GM10266 (cell line): ENCODE measurements around the gene ABLIM2.

ENCODE experiments used
- DNase-seq: peaks from one replicate; pipeline ENCODE4 v3.0.0; 2012; ENCODE audit errors: extremely low spot score
- TF ChIP-seq, protein P1 (sequence below): IDR thresholded peaks from 2 replicates; pipeline ENCODE4 v1.5.1; 2012; ENCODE audit warnings: mild to moderate bottlenecking, low read depth; ENCODE audit not compliant: control insufficient read depth, insufficient read depth; ENCODE audit errors: missing control alignments

The ABLIM2 gene

DNA sequence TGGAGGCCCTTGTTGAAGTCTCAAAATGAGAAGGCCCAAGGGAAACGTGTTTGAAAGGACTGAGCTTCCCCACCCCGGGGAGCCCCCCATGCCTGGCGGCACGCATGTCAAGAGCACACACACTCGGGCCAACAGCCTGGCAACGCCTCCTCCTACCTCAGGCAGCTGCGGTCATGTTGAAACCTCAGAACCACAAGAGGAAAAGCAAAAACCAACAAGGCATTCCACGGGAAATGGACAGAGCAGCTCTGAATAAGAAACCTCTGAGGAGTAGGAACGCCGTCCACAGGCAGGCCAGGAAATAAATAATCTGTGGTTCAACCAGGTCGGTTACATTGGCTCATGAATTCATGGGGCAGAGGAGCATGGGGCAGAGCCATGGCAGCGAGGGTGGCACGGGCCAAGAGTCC is 123.2 kb downstream of the ABLIM2 start:
- DNase-seq, result no peak
- TF ChIP-seq, protein P1, sequence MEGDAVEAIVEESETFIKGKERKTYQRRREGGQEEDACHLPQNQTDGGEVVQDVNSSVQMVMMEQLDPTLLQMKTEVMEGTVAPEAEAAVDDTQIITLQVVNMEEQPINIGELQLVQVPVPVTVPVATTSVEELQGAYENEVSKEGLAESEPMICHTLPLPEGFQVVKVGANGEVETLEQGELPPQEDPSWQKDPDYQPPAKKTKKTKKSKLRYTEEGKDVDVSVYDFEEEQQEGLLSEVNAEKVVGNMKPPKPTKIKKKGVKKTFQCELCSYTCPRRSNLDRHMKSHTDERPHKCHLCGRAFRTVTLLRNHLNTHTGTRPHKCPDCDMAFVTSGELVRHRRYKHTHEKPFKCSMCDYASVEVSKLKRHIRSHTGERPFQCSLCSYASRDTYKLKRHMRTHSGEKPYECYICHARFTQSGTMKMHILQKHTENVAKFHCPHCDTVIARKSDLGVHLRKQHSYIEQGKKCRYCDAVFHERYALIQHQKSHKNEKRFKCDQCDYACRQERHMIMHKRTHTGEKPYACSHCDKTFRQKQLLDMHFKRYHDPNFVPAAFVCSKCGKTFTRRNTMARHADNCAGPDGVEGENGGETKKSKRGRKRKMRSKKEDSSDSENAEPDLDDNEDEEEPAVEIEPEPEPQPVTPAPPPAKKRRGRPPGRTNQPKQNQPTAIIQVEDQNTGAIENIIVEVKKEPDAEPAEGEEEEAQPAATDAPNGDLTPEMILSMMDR, result no peak

GRCh38 chr4:8033829-8034528 is 124.6 kb downstream of the ABLIM2 start:
- TF ChIP-seq, protein P1, result no peak
- DNase-seq, result no peak

GRCh38 chr4:8033067-8033755 is 125.4 kb downstream of the ABLIM2 start:
- DNase-seq, result no peak
- TF ChIP-seq, protein P1, result no peak

- no peak for DNase-seq
- TF ChIP-seq, protein P1, result no peak
These were observed 126.2 kb downstream of the ABLIM2 start for GRCh38 chr4:8032381-8032780.

DNA sequence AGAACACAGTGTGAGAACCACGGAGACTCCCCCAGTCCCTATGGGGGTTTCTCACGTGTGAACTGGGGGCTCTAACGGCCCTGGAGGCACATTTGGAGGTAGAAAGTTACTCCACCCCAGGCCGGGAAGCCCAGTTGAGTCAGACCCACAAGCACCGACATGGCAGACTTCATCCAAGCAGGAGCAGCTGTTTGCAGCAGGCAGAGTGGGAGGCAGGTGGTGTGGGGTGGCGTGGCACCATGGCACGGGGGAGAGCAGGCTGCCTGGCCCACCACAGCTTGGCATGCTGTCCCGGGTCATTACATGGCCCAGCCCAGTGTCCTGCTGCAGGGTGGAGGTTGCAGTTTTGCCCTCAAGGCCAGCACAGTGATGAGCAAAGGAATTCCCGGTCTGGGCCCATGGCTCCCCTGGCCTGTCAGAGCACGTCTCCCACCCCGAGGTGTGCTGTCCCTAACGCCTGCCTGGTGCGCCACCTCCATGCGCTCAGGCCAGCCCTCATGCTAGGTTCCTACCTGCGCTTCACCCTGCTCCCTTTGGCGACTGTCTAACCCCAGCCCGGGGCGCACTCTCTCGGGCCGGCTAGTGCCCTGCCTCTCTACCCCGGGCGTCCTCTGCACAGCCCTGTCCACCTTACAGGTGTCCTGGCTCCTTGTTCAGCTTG is 128.4 kb downstream of the ABLIM2 start:
- no peak for DNase-seq
- TF ChIP-seq, protein P1, result no peak

DNA sequence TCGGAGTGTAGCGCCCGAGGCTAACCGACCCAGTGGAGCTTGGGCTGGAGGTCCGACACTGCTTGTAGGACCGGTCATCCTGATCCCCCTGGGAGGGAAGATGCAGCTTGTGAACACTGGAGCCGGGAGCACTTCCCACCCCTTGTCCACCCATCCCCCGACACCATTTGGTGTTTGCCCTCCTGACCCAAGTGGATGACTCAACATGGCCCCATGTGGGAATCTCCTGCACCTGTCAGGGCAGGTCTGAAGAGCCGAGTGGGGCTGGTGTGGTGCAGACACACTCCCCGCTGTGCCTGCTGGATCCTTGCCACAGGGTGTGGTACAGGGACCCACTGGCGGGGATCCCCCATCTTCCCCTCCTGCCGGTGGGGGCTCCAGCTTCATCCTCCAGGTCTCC is 128.9 kb downstream of the ABLIM2 start:
- TF ChIP-seq, protein P1, result no peak
- DNase-seq, result no peak
